Anterior cingulate cortex (tissue), 58 donors: ENCODE data around the gene KIF24.
"Not testable (repeated sequence)": the region's sequence is repeated elsewhere in the genome, so short reads cannot be mapped to it uniquely, and the experiment has no call there.

ENCODE experiments used
- DNase-seq, 58 donors: peaks; one replicate each; lab custom pipeline; 2025; lab: John Stamatoyannopoulos, UW

The KIF24 gene

GRCh38 chr9:34328987-34329832, at the start of gene KIF24, which contains the start of gene NUDT2:
Gene KIF24, minus strand, starts transcription at chr9:34329268. Its CDS starts 17,922 bp downstream, at chr9:34311346.
Gene NUDT2, plus strand, starts transcription at chr9:34329569. Its CDS starts 9,471 bp downstream, at chr9:34339040.
- DNase-seq = peak; percentile 73 to 99 (median 97)

- no peak for DNase-seq
Measured at GRCh38 chr9:34378376-34379060, 49.5 kb upstream of the KIF24 start.

- peak in 9 of 58 donors; percentile 48 to 69 (median 61) for DNase-seq
Measured at GRCh38 chr9:34377404-34377746, 48.3 kb upstream of the KIF24 start.

GRCh38 chr9:34376596-34377403, 47.7 kb upstream of the KIF24 start, which contains the start of gene MYORG:
Gene MYORG, minus strand, starts transcription at chr9:34376898. Its CDS starts 3,955 bp downstream, at chr9:34372943.
- peak; percentile 41 to 95 (median 90) for DNase-seq

- peak in 29 of 58 donors; percentile 12 to 73 (median 52) for DNase-seq
Measured at GRCh38 chr9:34375901-34376595, 47.0 kb upstream of the KIF24 start.

- no peak for DNase-seq
Measured at GRCh38 chr9:34374905-34375552, 46.0 kb upstream of the KIF24 start.

- DNase-seq = no peak
Measured at GRCh38 chr9:34374339-34374738, 45.3 kb upstream of the KIF24 start.

GRCh38 chr9:34373749-34374148, 44.7 kb upstream of the KIF24 start:
- DNase-seq = no peak

GRCh38 chr9:34372467-34373011, 43.5 kb upstream of the KIF24 start:
- DNase-seq = no peak

GRCh38 chr9:34371886-34372466, 42.9 kb upstream of the KIF24 start:
- DNase-seq = no peak

GRCh38 chr9:34370970-34371880, 42.2 kb upstream of the KIF24 start:
- DNase-seq = no peak

- no peak for DNase-seq
Measured at GRCh38 chr9:34370335-34370969, 41.4 kb upstream of the KIF24 start.

GRCh38 chr9:34369636-34370035, 40.6 kb upstream of the KIF24 start:
- no peak for DNase-seq

GRCh38 chr9:34368796-34369195, 39.7 kb upstream of the KIF24 start:
- not testable (repeated sequence) for DNase-seq

- not testable (repeated sequence) for DNase-seq
Measured at GRCh38 chr9:34367751-34368410, 38.8 kb upstream of the KIF24 start.

GRCh38 chr9:34366365-34366764, 37.3 kb upstream of the KIF24 start:
- DNase-seq = no peak

GRCh38 chr9:34365282-34365681, 36.2 kb upstream of the KIF24 start:
- DNase-seq = no peak
